Renal pelvis (tissue), 4 donors: ENCODE measurements around the gene SPOCK2. TPM values are rescaled to one million over a fixed set of nuclear protein-coding genes. Genes with fewer than 3 reads are reported as not detected.
"Not testable (repeated sequence)": the region's sequence is repeated elsewhere in the genome, so short reads cannot be mapped to it uniquely, and the experiment has no call there.

Experiments
- DNase-seq: peaks from one replicate; pipeline ENCODE4 v3.0.0-alpha.2; 2013
- polyA plus RNA-seq, 3 donors: library from polyadenylated mRNA; unstranded; fragments of 120-200 nt; gene quantifications; one replicate each; pipeline ENCODE4 v1.2.1, GENCODE V29; 2013; ENCODE audit not compliant: insufficient read length in 3 of 3

Gene SPOCK2
- polyA plus RNA-seq, 3 donors: 156 to 163 (median 159) TPM

DNA sequence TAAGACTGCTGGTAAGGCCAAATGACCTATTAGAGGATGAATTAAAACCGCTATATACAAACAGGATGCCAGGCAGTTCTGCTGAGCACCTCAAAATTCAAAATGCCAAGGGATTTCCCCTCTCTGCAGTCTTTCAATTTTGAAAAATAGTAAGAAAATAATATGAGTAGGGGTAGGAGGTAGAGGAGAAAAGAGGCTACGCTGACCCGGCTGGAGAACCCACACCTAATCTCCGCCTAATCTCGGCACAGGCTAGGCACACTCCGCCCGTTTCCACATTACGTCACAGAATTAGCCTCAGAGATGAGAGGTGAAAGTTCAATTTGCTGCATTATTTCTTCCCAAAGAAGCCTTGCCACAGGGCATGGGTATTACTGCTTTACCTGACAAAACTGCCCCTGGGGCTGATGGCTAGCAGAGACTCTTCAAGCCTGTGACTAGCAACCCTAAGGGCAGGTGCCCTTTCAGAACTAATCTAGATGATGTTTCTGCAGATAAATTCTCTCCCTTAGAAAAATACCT, 21.3 kb upstream of the SPOCK2 start:
- no peak for DNase-seq

DNA sequence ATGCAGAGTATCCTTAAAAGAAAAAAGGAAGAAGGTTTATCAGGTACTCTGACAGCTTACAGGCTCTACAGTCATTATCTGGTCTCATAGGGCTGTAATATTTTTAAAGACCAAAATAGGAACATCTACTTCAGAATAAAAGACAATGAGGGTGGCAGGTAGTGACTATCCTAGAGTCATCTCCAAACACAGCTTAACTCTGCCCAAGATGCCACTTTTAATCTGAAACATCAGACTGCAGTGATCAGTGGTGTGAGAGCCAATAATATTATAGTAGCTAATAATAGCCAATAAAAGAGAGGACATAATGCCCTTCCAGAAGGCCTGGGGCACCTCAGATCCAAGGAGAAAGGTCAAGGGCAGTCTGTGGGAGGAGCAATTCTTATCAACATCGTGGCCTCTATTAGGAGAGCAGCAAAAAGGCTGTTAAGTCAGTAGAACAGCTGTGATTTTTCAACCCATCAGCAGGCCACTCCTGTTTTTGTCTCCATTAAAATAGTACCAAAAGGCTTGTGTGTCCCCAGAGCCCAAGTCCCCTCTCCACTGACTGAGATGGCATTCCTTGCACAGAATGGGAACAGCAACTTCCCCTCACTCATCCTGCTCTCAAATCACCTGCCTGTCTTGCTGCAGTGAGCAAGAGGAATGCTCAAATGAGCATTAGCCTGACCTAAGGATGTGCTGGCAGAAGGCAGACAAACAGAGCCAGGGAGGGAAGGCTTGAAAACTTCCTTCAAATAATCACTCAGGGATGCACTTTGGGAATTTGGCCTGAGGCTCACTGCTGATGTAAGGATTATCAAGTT, 20.7 kb upstream of the SPOCK2 start:
- DNase-seq: no peak

DNA sequence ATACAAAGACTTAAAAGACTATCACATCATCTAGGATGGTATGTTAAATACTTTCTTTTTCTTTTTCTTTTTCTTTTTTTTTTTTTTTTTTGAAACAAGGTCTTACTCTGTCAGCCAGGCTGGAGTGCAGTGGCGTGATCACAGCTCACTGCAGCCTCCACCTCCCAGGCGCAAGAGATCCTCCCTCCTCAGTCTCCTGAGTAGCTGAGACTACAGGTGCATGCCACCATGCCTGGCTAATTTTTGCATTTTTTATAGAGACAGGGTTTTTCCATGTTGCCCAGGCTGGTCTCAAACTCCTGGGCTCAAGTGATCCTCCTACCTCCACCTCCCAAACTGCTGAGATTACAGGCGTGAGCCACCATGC, 19.6 kb upstream of the SPOCK2 start:
- DNase-seq: not testable (repeated sequence)

DNA sequence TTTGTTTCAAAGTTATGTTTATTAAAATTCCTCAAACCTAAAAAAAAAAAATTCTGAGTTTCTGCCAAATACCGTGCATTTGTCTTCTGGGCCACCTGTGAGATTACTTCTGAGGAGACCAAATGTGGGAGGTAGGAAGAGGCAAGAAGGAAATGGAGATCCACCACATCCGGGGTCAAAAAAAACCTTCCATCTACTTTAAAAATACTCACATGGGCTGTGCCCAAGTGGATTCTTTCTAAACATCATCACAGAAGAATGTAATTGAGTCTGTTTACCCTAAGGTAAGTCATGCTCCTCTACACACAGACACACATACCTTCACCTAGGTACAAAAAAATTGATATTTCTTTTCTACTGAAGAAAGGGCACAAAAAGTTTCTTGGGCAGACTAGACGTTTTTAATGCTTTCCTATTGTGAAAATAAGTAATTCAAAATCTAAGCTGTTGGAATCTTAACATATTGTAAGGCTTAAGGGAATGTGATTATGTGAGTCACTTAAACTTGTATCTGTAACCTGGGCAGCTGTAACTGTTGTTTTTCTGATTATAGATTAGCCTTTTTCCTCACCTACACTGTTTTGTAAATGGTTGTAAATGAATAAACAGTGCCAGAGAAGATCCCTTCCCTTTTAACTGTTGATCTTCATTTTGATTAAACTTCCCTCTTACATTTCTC, 19.1 kb upstream of the SPOCK2 start:
- no peak for DNase-seq

DNA sequence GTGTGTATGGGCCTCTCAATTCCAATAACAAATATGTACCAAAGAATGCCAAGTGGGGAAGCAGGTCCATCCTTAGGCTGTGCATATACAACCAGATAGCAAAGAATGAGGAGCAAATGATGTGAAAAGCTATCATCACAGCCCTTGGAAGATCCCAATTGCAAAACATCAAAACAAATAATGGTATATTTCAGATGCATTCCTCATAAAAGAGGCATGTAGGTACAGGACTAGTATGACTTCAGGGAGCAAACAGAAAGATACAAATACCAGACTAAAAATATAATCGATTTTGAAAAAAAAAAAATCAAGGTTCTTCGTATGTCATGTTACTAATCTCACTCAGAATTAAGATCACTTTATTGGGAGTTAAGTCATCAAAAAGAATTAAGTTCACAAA, 18.5 kb upstream of the SPOCK2 start:
- no peak for DNase-seq

DNA sequence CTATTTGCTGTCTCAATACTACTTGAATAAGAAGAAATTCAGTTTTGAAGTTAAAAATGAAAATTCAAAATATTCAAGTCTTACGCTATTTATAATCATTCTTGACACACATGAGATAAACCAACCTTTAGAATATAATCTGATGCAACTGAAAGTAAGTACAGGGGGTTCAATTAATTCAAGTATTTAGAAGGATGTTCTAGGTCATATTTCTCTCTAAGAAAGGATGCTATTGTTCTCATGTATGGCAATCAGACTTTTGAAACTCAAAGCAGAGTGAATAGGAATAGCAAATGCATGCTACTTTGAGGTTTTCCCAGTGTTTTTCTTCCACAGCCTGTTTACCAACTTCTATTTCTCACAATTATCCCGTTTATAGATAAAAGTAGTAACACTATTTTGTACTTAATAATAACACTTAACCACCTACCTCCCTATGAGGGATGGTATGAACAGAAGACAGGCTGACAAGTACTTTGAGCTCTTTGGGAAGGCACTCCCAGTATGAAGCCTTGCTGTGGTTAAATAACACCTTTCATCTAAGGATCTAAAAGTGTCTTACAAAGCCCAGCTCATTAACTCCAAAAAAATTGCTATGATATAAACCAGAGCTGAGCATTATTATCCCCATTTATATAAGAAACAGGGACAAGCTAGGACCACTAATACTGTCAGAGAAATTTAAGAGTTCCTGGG, 18.0 kb upstream of the SPOCK2 start:
- DNase-seq: no peak

DNA sequence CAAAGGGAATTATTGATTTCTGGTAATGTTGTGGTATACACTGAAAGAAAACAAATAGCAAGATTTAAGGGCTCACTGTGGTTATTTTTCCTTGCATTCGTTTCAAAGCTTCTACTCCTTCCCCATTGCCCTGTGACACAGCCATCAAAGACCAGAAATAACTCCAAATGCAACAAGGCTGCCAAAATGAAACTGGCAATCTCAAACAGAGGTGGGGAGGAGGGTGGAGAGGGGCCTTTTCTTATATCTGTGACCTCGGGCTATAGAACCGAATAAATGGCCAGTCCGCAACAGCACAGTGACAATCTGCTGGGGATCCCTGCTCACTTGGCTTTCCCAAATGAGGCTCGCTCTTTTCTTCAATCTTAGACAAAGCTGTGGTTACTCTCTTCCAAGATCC, 17.4 kb upstream of the SPOCK2 start:
- DNase-seq: no peak

DNA sequence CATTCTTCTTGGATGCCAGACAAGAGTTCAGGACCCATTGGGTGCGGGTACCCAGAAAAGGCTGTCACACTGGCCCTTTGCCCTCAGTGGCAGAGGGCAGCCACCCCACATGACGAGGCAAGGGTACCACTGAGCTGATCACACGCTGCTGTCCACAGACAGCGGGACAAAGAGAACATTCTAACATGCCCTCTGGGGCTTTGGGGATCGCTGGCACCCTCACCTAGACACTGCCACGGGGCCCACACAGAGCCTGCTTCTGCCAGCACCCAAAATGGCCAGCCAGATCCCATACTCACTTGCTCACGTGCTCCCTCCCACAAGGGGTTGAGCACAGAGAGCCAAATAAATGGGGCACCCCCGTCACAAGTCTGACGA, 16.7 kb upstream of the SPOCK2 start:
- DNase-seq: no peak

DNA sequence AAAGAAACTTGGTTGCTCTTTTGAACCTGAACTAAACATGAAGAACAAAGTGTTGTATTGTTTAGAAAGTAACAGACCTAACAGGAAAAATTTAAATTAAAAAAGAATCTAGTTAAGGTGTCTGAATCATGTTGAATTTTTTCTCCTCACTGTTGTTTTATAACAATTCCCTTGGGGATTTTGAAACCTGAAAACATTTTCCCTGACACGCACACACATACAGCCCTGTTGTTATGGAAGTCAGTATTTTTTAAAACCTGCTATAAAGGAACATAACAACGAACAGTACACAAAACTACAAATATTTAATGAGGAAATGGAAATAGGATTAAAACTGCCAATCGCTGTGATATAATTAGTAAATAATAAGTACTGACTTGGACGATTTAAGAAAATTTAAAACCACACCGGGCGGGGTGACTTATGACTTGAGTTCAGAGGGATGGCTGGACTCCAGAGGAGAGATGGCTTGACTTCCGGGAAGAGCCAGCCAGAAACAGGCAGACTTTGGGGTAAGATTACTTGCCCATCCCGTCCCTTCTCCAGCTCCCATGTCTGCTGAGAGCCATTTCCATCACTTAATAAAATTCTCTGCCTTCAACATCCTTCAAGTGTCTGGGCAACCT, 16.2 kb upstream of the SPOCK2 start:
- DNase-seq: no peak

DNA sequence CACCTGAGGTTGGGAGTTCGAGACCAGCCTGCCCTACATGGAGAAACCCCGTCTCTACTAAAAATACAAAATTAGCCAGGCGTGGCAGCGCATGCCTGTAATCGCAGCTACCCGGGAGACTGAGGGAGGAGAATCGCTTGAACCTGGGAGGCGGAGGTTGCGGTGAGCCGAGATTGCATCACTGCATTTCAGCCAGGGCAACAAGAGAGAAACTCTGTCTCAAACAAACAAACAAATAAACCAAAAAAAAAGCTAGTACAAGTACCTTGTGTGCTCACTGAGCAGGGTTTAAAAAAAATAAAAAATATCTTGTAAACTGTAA, 11.2 kb upstream of the SPOCK2 start:
- DNase-seq: no peak

DNA sequence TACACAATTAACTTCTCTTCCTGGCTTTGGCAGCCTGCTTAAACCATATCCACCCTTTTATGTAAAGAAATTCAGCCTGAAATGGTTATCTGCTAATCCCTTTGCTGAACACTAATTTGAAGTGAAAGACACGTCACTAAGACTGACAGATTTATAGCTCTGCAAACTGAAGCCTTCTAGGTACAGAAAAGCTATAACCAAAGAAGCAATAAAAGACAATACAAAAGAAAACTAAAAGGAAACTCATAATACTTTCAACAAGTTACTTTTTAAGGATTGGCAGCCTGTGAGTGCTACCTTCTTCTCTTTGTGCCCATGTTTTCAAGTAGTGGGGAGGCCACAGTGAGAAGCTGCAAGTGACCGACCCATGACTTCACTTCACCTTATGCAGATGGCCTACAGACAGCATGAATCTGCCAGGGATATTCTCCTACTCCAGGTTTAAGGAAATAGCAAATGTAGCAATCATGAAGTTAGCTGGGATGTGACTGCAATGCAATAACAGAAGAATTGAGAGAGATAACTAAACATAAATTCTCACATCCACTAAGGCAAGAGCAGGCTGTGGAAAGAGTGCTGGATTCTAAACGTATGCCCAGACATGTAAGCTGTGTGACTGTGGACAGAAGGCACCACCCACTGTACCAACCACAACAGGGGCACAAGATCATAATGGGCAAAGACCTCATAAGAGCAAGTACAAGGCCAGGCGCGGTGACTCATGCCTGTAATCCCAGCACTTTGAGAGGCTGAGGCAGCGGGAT, 10.7 kb upstream of the SPOCK2 start:
- DNase-seq: no peak

DNA sequence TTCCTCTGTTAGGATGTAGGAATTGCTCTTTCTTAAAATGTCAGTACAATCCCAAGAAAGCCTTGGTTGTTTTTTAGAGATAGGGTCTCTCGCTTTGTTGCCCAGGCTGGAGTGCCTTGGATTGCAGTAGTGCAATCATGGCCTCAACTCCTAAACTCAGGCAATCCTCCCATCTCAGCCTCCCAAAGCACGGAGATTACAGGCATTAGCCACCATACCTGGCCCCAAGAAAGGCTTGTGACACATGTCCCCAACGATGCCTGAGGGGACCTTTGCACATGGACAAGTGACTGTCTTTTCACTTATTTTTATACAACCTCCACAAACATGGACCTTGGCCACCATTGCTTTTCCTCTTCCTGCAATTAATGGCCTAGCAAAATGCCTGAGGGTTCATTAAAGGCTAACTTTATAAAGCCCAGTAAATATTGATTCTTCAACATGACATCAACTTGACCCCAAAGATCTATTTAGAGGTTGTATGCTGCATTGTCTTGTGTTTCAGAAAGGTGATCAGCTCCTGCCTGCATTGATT, 10.0 kb upstream of the SPOCK2 start:
- DNase-seq: no peak

DNA sequence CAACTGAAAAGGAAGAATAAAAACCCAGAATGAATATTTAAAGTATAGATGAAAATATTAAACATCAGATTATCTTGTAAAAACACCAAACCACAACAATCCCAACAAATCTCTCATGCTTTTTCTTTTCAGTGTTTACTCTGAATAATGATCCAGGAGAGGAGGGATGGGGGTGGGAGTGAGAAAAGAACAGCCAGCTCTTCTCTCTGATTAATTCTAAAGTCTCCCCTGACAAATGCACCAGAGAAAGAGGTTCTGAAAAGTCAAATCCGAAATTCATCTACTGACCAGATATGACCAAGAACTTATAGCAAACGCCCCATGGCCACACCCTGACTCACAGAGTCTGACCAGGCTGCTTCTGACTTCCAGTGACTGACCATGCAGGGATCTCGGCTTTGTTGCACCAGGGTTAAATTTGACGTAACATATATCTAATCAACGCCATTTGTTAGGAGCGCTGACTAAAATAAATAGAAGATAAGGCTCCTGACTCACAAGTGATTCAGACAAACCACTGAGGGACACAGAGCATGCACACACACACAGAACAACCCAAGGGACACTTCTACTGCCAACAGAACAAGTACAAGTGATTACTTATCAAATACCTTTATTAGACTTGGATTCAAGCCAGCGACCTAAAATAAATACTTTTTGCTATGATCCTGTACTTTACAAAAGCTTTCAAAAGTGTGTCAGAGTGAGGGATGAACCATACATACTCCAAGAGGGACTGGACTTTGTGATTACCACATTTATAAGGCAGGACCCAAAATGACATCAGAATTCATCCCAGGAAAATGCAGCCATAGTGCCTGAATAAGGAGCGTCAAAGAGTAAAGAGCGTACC, 9.3 kb upstream of the SPOCK2 start:
- DNase-seq: no peak

DNA sequence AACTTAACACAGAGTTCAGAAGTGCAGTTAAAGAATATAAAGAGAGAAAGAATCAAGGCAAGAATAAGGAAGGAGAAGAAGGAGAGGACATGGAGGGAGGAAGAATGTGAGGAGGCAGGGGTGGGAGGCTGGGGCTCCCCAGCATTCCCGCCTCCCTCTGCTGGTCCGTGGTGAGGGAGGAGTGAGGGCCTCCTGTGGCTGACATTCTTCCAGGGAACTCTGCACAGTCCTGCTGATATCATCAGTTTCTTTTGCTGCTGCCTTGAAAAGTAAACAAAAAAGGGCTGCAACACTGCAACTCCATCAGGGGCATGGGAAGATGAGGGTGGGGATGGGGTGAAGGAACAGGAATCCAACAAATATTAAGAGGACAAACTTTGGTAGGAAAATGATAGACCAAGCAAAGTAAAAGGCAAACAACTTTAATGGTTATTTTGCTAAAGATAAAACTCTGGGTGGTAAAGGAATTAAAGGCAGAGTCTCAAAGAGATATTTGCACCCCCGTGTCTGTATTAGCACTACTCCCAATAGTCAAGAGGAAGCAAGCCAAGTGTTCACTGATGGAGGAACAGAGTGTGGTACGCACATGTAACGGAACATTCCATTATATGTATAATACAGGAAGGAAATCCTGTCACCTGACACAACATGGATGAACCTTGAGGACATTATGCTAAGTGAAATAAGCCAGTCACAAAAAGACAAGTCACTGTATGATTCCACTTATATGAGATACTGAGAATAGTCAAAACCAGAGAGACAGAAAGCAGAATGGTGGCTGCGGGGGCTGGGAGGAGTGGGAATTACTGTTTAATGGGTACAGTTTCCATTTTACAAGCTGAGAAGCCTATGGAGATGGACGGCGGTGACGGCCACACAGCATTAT, 8.0 kb upstream of the SPOCK2 start:
- no peak for DNase-seq

DNA sequence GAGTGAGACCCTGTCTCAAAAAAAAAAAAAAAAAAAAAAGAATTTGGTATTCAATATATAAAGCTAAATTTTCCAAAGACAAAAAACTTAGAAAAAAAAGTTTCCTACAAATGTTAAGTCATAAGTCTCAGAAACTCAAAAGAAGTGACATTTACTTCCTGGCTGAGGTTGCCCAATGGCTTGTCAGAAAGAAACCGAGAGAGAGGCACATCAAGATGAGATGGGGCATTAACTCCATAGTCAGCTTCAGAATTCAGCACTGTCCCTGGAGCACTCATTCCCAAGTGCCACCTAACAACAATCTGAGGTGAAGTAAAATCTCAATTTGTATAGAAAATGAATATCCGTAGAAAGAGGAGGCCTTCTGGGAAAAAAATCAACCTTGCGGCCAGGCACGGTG, 6.8 kb upstream of the SPOCK2 start:
- DNase-seq: no peak

DNA sequence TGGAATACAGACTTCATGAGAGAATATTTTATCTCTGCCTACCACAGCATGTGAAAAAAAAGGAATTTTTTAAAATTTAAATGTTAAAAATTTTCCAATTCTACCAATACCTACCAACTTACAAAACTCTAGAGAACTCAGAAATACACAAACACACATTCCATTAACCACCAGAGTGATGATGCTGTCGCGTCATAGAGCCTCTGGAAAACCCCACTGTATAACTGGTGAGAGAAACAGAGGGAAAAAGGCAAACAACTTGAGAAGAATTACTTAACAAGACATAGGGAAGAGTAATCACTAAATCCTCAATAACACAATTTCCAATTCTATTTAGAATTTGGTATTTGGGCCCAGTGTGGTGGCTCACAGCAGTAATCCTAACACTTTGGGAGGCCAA, 6.2 kb upstream of the SPOCK2 start:
- DNase-seq: no peak

DNA sequence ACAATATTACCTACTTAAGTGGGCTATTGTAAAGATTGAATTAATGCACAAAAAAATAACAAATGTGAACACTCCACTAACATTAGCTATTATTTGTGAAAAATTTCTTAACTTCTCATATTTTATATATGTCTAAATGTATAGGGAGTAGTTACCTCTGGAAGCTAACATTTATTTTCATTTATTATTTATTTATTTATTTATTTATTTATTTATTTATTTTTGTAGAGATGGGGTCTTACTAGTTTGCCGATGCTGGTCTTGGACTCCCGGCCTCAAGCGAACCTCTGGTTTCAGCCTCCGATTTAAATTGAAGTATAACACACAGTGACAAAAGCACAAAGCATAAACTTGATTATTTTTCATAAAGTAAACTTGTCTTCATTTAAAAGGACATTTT, 5.1 kb upstream of the SPOCK2 start:
- DNase-seq: no peak

DNA sequence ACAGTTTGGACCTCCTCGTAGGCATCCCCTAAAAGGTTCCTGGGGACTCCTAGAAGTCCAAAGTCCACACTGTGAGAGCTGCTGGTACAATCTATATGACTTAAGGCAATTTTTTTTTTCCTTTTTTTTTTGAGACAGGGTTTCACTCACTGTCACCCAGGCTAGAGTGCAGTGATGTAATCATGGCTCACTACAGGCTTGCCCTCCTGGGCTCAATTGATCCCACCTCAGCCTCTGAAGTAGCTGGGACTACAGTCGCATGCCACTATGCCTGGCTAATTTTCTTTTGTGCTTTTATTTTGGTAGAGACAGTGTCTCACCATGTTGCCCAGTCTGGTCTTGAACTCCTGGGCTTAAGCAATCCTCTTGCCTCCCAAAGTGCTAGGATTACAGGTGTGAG, 4.6 kb upstream of the SPOCK2 start:
- no peak for DNase-seq

DNA sequence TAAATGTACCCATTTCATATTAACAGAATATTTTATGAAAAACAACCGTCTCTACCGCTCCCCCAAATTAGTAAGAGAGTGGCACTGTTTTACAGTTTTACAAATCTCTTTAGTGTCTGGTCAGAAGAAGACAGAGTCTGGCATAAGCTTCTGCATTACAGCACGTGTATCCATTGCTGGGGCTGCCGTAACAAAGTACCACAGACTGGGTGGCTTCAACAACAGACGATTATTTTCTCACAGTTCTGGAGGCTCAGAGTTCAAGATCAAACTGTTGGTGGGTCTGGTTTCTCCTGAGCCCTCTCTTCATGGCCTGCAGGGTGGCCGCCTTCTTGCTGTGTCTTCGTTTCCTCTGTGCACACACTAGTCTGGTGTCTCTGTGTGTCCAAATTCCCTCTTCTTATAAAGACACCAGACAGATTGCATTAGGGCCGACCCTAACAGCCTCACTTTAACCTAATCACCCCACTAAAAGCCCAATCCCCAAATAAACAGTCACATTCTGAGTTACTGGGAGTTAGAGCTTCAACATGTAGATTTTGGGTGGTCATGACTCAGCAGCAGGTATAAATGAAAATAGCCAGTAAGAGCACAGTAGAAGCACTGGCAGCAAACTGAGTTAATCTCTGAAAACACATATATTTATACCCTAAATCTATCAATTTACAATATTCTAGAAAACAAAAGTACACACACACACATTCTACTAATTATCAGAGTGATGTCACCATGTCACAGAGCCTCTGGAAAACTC, 4.0 kb upstream of the SPOCK2 start:
- no peak for DNase-seq
